ENCODE data around the gene DGAT2L6. TPM values are rescaled to one million over a fixed set of nuclear protein-coding genes. Genes with fewer than 3 reads are reported as not detected.
"Not testable (repeated sequence)": the region's sequence is repeated elsewhere in the genome, so short reads cannot be mapped to it uniquely, and the experiment has no call there.

DGAT2L6 gene
- total RNA-seq, 4 donors from 2014 or later: 7.2 to 42.0 (median 19.0) TPM

DNA sequence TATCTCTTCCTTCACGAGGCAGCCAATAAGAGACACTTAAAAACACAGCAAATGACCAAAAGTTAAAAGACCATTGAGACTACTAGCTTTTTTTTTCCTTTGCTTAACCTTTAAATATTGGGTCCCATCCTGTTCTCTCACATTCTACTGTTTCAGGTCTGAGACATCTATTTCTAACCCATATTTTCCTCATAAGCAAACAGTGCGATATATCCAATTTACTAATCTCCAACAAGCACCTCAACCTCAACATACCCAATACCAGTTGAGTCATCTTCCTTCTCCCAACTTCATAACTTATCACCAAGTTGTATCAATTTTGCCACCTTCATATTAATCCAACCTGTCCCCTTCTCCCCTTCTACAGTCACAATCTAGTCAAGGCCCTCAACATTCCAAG lies 64.2 kb downstream of the DGAT2L6 start:
- TF ChIP-seq EP300 (IDR thresholded peaks at IDR 0.05) (no peak), POLR2A (IDR thresholded peaks at IDR 0.05) (no peak), CTCF (IDR thresholded peaks at IDR 0.05) (no peak), POLR2AphosphoS5 (IDR thresholded peaks at IDR 0.05) (no peak)
- Histone ChIP-seq H3K9me3 (no peaks in the 10 kb centered on the region), H3K4me1 (no peaks in the 10 kb centered on the region), H3K27ac (no peak overlapping the region), H3K36me3 (no peaks in the 10 kb centered on the region), H3K4me3 (no peak overlapping the region), H3K27me3 (no peaks in the 10 kb centered on the region)
- no peak for DNase-seq (ENCODE audit: low spot score in 2 of 2)
- 82% methylated on average over 2 of the region's 2 CpGs for WGBS

- WGBS: 80% methylated on average over 5 of the region's 5 CpGs
- not testable (repeated sequence) for H3K27me3 ChIP-seq; H3K9me3 ChIP-seq; DNase-seq (ENCODE audit: low spot score in 2 of 2); H3K27ac ChIP-seq; H3K4me3 ChIP-seq; H3K4me1 ChIP-seq; H3K36me3 ChIP-seq
Measured at GRCh38 chrX:70243601-70244000, 66.3 kb downstream of the DGAT2L6 start.

DNA sequence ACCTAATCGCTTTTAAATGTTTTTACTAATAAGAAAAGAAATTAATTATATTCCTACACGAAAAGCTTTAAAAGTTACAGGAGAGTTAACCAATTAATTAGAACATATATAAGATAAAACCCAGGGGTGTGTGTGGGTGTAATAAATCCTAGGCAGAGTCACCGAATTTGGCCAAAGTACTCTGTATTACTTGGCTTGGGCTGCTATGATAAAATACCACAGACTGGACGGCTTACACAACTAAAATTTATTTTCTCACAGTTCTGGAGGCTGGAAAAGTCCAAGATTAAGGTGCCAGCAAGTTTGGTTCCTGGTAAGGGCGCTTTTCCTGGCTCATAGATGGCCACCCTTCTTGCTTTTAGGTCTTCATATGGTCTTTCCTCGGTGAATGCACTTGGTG lies 67.6 kb downstream of the DGAT2L6 start:
- Histone ChIP-seq H3K27me3 (no peaks in the 10 kb centered on the region), H3K4me3 (no peak overlapping the region), H3K4me1 (no peaks in the 10 kb centered on the region), H3K9me3 (no peaks in the 10 kb centered on the region), H3K27ac (no peak overlapping the region), H3K36me3 (no peaks in the 10 kb centered on the region)
- no peak for TF ChIP-seq POLR2AphosphoS5 (IDR thresholded peaks at IDR 0.05)
- TF ChIP-seq EP300 (IDR thresholded peaks at IDR 0.05): no peak
- TF ChIP-seq CTCF (IDR thresholded peaks at IDR 0.05): no peak
- TF ChIP-seq POLR2A (IDR thresholded peaks at IDR 0.05): no peak
- DNase-seq (ENCODE audit: low spot score in 2 of 2): no peak
- WGBS: 64% methylated on average over 6 of the region's 6 CpGs

- H3K36me3 ChIP-seq: no peaks in the 10 kb centered on the region
- 91% methylated on average over 2 of the region's 2 CpGs for WGBS
- no peaks in the 10 kb centered on the region for H3K9me3 ChIP-seq
- no peak for TF ChIP-seq POLR2AphosphoS5 (IDR thresholded peaks at IDR 0.05)
- no peak for TF ChIP-seq POLR2A (IDR thresholded peaks at IDR 0.05)
- no peak for TF ChIP-seq EP300 (IDR thresholded peaks at IDR 0.05)
- TF ChIP-seq CTCF (IDR thresholded peaks at IDR 0.05): no peak
- no peak overlapping the region for H3K27ac ChIP-seq
- no peak overlapping the region for H3K4me3 ChIP-seq
- no peaks in the 10 kb centered on the region for H3K27me3 ChIP-seq
- H3K4me1 ChIP-seq: no peaks in the 10 kb centered on the region
- DNase-seq (ENCODE audit: low spot score in 2 of 2): no peak
Measured at GRCh38 chrX:70247252-70247651, 70.0 kb downstream of the DGAT2L6 start.

GRCh38 chrX:70252491-70252890 lies 75.2 kb downstream of the DGAT2L6 start:
- WGBS: 58% methylated on average over 2 of the region's 2 CpGs
- H3K4me3 ChIP-seq: no peak overlapping the region
- no peaks in the 10 kb centered on the region for H3K9me3 ChIP-seq
- no peaks in the 10 kb centered on the region for H3K36me3 ChIP-seq
- no peaks in the 10 kb centered on the region for H3K4me1 ChIP-seq
- DNase-seq (ENCODE audit: low spot score in 2 of 2): no peak
- no peaks in the 10 kb centered on the region for H3K27me3 ChIP-seq
- H3K27ac ChIP-seq: no peak overlapping the region
- TF ChIP-seq EP300 (IDR thresholded peaks at IDR 0.05) (no peak), POLR2A (IDR thresholded peaks at IDR 0.05) (no peak), POLR2AphosphoS5 (IDR thresholded peaks at IDR 0.05) (no peak), CTCF (IDR thresholded peaks at IDR 0.05) (no peak)

GRCh38 chrX:70253377-70254062 lies 76.2 kb downstream of the DGAT2L6 start:
- H3K27ac ChIP-seq: no peak overlapping the region
- H3K4me3 ChIP-seq: no peak overlapping the region
- H3K27me3 ChIP-seq: no peaks in the 10 kb centered on the region
- H3K36me3 ChIP-seq: no peaks in the 10 kb centered on the region
- H3K9me3 ChIP-seq: no peaks in the 10 kb centered on the region
- 73% methylated on average over 3 of the region's 3 CpGs for WGBS
- TF ChIP-seq CTCF (IDR thresholded peaks at IDR 0.05) (no peak), POLR2A (IDR thresholded peaks at IDR 0.05) (no peak), POLR2AphosphoS5 (IDR thresholded peaks at IDR 0.05) (no peak), EP300 (IDR thresholded peaks at IDR 0.05) (no peak)
- H3K4me1 ChIP-seq: no peaks in the 10 kb centered on the region
- no peak for DNase-seq (ENCODE audit: low spot score in 2 of 2)

All from suprapubic skin (tissue), 4 donors.